ENCODE data around the gene TARM1.

The TARM1 gene

DNA sequence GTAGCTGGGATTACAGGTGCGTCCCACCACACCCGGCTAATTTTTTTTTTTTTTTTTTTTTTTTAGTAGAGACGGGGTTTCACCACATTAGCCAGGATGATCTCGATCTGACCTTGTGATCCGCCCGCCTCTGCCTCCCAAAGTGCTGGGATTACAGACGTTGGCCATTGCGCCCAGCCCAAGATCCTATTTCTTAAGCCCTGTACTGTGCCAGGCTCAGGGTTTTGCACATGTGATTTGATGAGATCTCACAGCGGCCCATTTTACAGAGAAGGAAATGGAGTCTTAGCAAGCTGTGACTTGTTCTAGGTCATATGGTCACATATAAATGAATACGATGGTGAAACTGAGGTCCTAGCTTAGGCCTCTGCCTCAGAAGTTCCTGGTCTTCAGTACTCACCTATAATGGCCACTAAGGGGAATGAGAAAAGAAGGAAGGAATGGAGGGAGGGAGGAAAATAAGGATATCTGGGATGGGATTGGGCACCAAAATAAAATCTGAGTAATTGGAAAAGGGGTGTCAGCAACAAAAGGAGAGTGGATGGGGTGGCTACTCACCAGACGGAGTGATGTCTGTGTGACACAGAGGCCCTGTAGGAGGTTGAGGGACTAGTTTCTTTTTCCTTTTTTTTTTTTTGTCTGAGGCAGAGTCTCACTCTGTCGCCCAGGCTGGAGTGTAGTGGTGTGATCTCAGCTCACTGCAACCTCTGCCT is 18.2 kb upstream of the TARM1 start:
- TF ChIP-seq OSR1 (CRISPR knock-in tag; IDR thresholded peaks at IDR 0.05) (no peak), RARB (CRISPR knock-in tag; IDR thresholded peaks at IDR 0.05) (no peak), BACH2 (CRISPR knock-in tag; IDR thresholded peaks at IDR 0.05; ENCODE audit: borderline replicate concordance) (no peak), ZNF8 (CRISPR knock-in tag; IDR thresholded peaks at IDR 0.05) (no peak), ZFP3 (CRISPR knock-in tag; IDR thresholded peaks at IDR 0.05) (no peak)
- TF ChIP-seq, protein P1, sequence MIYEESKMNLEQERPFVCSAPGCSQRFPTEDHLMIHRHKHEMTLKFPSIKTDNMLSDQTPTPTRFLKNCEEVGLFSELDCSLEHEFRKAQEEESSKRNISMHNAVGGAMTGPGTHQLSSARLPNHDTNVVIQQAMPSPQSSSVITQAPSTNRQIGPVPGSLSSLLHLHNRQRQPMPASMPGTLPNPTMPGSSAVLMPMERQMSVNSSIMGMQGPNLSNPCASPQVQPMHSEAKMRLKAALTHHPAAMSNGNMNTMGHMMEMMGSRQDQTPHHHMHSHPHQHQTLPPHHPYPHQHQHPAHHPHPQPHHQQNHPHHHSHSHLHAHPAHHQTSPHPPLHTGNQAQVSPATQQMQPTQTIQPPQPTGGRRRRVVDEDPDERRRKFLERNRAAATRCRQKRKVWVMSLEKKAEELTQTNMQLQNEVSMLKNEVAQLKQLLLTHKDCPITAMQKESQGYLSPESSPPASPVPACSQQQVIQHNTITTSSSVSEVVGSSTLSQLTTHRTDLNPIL (CRISPR knock-in tag; IDR thresholded peaks at IDR 0.05; ENCODE audit: low read depth), result no peak
- no peak for ATAC-seq

- ATAC-seq, result peak; percentile 65
Measured at GRCh38 chr19:54096617-54097106, 15.5 kb upstream of the TARM1 start.

GRCh38 chr19:54095859-54096616 is 14.9 kb upstream of the TARM1 start:
- peak; percentile 91 for ATAC-seq

More at GRCh38 chr19:54096617-54097106, 15.5 kb upstream of the TARM1 start:
- TF ChIP-seq ZC3H10 (CRISPR knock-in tag; IDR thresholded peaks at IDR 0.05) (no peak), TCF4 (CRISPR knock-in tag; IDR thresholded peaks at IDR 0.05; ENCODE audit: borderline replicate concordance) (no peak), ZFP3 (CRISPR knock-in tag; IDR thresholded peaks at IDR 0.05) (no peak), ZNF8 (CRISPR knock-in tag; IDR thresholded peaks at IDR 0.05) (no peak), SNAI2 (CRISPR knock-in tag; IDR thresholded peaks at IDR 0.05) (no peak), ESRRG (CRISPR knock-in tag; IDR thresholded peaks at IDR 0.05) (no peak), CSDC2 (CRISPR knock-in tag; IDR thresholded peaks at IDR 0.05) (no peak), ZFP30 (CRISPR knock-in tag; IDR thresholded peaks at IDR 0.05) (no peak), TOX (CRISPR knock-in tag; IDR thresholded peaks at IDR 0.05; ENCODE audit: borderline replicate concordance) (no peak), TSHZ2 (CRISPR knock-in tag; IDR thresholded peaks at IDR 0.05) (no peak), ISL1 (CRISPR knock-in tag; IDR thresholded peaks at IDR 0.05) (no peak), OSR1 (CRISPR knock-in tag; IDR thresholded peaks at IDR 0.05) (no peak), ARNTL (CRISPR knock-in tag; IDR thresholded peaks at IDR 0.05; ENCODE audit: borderline replicate concordance, low read depth) (no peak), BACH2 (CRISPR knock-in tag; IDR thresholded peaks at IDR 0.05; ENCODE audit: borderline replicate concordance) (no peak), GLIS3 (CRISPR knock-in tag; IDR thresholded peaks at IDR 0.05) (no peak), ZNF565 (CRISPR knock-in tag; conservative IDR thresholded peaks at IDR 0.05; ENCODE audit: low read depth) (no peak), POU6F1 (CRISPR knock-in tag; IDR thresholded peaks at IDR 0.05; ENCODE audit: borderline replicate concordance, low read depth) (no peak)
- TF ChIP-seq, protein P2, sequence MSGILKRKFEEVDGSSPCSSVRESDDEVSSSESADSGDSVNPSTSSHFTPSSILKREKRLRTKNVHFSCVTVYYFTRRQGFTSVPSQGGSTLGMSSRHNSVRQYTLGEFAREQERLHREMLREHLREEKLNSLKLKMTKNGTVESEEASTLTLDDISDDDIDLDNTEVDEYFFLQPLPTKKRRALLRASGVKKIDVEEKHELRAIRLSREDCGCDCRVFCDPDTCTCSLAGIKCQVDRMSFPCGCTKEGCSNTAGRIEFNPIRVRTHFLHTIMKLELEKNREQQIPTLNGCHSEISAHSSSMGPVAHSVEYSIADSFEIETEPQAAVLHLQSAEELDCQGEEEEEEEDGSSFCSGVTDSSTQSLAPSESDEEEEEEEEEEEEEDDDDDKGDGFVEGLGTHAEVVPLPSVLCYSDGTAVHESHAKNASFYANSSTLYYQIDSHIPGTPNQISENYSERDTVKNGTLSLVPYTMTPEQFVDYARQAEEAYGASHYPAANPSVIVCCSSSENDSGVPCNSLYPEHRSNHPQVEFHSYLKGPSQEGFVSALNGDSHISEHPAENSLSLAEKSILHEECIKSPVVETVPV (CRISPR knock-in tag; IDR thresholded peaks at IDR 0.05), result no peak
- TF ChIP-seq, protein P1 (CRISPR knock-in tag; IDR thresholded peaks at IDR 0.05; ENCODE audit: low read depth), result no peak
